22Rv1 (cell line): ENCODE measurements around the gene CABP1.

Experiments
- ZFX ChIP-seq: fragments of 450-650 bp; IDR thresholded peaks from 2 replicates; pipeline ENCODE4 v1.6.1; 2017; ENCODE audit warnings: antibody characterized with exemption, borderline replicate concordance
- TF ChIP-seq, protein P1 (sequence below): fragments of 450-650 bp; IDR thresholded peaks from 2 replicates; pipeline ENCODE4 v1.5.1; 2017; ENCODE audit warnings: mild to moderate bottlenecking

GRCh38 chr12:120650233-120650690, 9.8 kb downstream of the CABP1 start:
- TF ChIP-seq, protein P1, sequence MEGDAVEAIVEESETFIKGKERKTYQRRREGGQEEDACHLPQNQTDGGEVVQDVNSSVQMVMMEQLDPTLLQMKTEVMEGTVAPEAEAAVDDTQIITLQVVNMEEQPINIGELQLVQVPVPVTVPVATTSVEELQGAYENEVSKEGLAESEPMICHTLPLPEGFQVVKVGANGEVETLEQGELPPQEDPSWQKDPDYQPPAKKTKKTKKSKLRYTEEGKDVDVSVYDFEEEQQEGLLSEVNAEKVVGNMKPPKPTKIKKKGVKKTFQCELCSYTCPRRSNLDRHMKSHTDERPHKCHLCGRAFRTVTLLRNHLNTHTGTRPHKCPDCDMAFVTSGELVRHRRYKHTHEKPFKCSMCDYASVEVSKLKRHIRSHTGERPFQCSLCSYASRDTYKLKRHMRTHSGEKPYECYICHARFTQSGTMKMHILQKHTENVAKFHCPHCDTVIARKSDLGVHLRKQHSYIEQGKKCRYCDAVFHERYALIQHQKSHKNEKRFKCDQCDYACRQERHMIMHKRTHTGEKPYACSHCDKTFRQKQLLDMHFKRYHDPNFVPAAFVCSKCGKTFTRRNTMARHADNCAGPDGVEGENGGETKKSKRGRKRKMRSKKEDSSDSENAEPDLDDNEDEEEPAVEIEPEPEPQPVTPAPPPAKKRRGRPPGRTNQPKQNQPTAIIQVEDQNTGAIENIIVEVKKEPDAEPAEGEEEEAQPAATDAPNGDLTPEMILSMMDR = no peak
- TF ChIP-seq ZFX = no peak
